Measurements from ENCODE around the gene DIP2B.

The DIP2B gene

GRCh38 chr12:50784501-50784900 is 279.7 kb downstream of the DIP2B start:
- DNase-seq = no peak

- no peak for DNase-seq
Measured at GRCh38 chr12:50785406-50786001, 280.7 kb downstream of the DIP2B start.

- no peak for DNase-seq
Measured at GRCh38 chr12:50786498-50787231, 281.9 kb downstream of the DIP2B start.

GRCh38 chr12:50787618-50788017 is 282.8 kb downstream of the DIP2B start:
- no peak for DNase-seq

- DNase-seq = no peak
Measured at GRCh38 chr12:50788561-50788960, 283.8 kb downstream of the DIP2B start.

- DNase-seq = no peak
Measured at GRCh38 chr12:50790081-50790480, 285.3 kb downstream of the DIP2B start.

Measured in NCI-H1436 treated with DMSO at 0.1 percent for 48 hours (cell line).